IMR-90 (cell line): Measurements from ENCODE around the gene WSB2. TPM values are rescaled to one million over a fixed set of nuclear protein-coding genes. Genes with fewer than 3 reads are reported as not detected.
"Not testable (repeated sequence)": the region's sequence is repeated elsewhere in the genome, so short reads cannot be mapped to it uniquely, and the experiment has no call there.

Experiments used
- ATAC-seq: fragments of 200-7000 bp; cut with Tn5 transposase; 2 replicates; pipeline ENCODE4 v1.9.1; 2020; ENCODE audit warnings: low read depth, mild to moderate bottlenecking, moderate library complexity
- BruUV-seq: library from RNA; stranded (reverse); fragments of 400-500 nt; replicated peaks from 2 replicates; lab custom pipeline; 2021; lab: Mats Ljungman, UMichigan
- CTCF ChIA-PET: fragments of 300-600 bp; formaldehyde crosslinking; extraction: SDS; loops from one replicate; lab custom pipeline; 2021; ENCODE audit warnings: antibody characterized with exemption; lab: Yijun Ruan, JAX
- POLR2A ChIA-PET: fragments of 300-600 bp; sonication (Branson Sonifier 250); formaldehyde crosslinking; loops from one replicate; lab custom pipeline; 2022; ENCODE audit warnings: antibody characterized with exemption; ENCODE audit not compliant: unreplicated experiment; lab: Charles Lee
- DNase-seq: peaks from one replicate; pipeline ENCODE4 v3.0.0; 2013
- H2AFZ ChIP-seq: replicated peaks from 2 replicates; pipeline ENCODE3; 2013; ENCODE audit warnings: low read length, mild to moderate bottlenecking; ENCODE audit not compliant: poor library complexity
- H2AK5ac ChIP-seq: 2 replicates; pipeline ENCODE4 v1.6.1; 2013; ENCODE audit warnings: low read depth, low read length, inconsistent platforms
- H2AK9ac ChIP-seq: replicated peaks from 2 replicates; pipeline ENCODE3; 2013; ENCODE audit warnings: mild to moderate bottlenecking, low read depth, low read length, moderate library complexity; ENCODE audit not compliant: poor library complexity
- H2BK120ac ChIP-seq: 2 replicates; pipeline ENCODE4 v1.6.1; 2013; ENCODE audit warnings: low read depth, low read length, inconsistent platforms
- H2BK15ac ChIP-seq: 3 replicates; pipeline ENCODE4 v1.6.1; 2013; ENCODE audit warnings: low read depth, low read length, inconsistent platforms
- H2BK20ac ChIP-seq: 2 replicates; pipeline ENCODE4 v1.6.1; 2013; ENCODE audit warnings: low read depth, mild to moderate bottlenecking, inconsistent platforms, low read length, moderate library complexity
- H2BK5ac ChIP-seq: 2 replicates; pipeline ENCODE4 v1.6.1; 2013; ENCODE audit warnings: mild to moderate bottlenecking, low read depth, low read length, inconsistent platforms; ENCODE audit not compliant: poor library complexity, severe bottlenecking
- H3K14ac ChIP-seq: replicated peaks from 2 replicates; pipeline ENCODE4 v1.6.1; 2013; ENCODE audit warnings: low read depth, low read length, inconsistent platforms
- H3K18ac ChIP-seq: 2 replicates; pipeline ENCODE4 v1.6.1; 2013; ENCODE audit warnings: low read depth, low read length, control low read depth
- H3K23ac ChIP-seq: 2 replicates; pipeline ENCODE4 v1.6.1; 2013; ENCODE audit warnings: low read depth, low read length, inconsistent platforms
- H3K27ac ChIP-seq: 2 replicates; pipeline ENCODE4 v1.5.1; 2013; ENCODE audit warnings: mild to moderate bottlenecking, control low read depth, low read length; ENCODE audit not compliant: insufficient read depth
- H3K27me3 ChIP-seq: 2 replicates; pipeline ENCODE4 v1.6.1; 2013; ENCODE audit warnings: low read length; ENCODE audit not compliant: control insufficient read depth, insufficient read depth
- H3K36me3 ChIP-seq: 2 replicates; pipeline ENCODE4 v1.6.1; 2013; ENCODE audit warnings: low read length, mixed read lengths; ENCODE audit not compliant: control insufficient read depth, insufficient read depth
- H3K4ac ChIP-seq: 2 replicates; pipeline ENCODE4 v1.6.1; 2013; ENCODE audit warnings: low read depth, low read length, inconsistent platforms
- H3K4me1 ChIP-seq: 2 replicates; pipeline ENCODE4 v1.6.1; 2013; ENCODE audit warnings: low read length, mixed read lengths; ENCODE audit not compliant: control insufficient read depth, insufficient read depth
- H3K4me2 ChIP-seq: 2 replicates; pipeline ENCODE4 v1.6.1; 2013; ENCODE audit warnings: low read depth, mild to moderate bottlenecking, control low read depth, low read length, moderate library complexity
- H3K4me3 ChIP-seq: 2 replicates; pipeline ENCODE4 v1.5.1; 2013; ENCODE audit warnings: low read depth, mild to moderate bottlenecking, control low read depth, low read length, moderate library complexity; ENCODE audit not compliant: insufficient read depth
- H3K56ac ChIP-seq: 2 replicates; pipeline ENCODE4 v1.6.1; 2013; ENCODE audit warnings: low read length, inconsistent platforms; ENCODE audit not compliant: insufficient read depth; ENCODE audit errors: extremely low read depth
- H3K79me1 ChIP-seq, 2 experiments: 2 replicates each; pipeline ENCODE4 v1.6.1; 2013; ENCODE audit warnings: low read length in 2 of 2, inconsistent platforms in 1 of 2, low read depth in 1 of 2
- H3K9ac ChIP-seq: 2 replicates; pipeline ENCODE4 v1.6.1; 2013; ENCODE audit warnings: low read depth, low read length, control low read depth
- H3K9me1 ChIP-seq: 2 replicates; pipeline ENCODE4 v1.6.1; 2013; ENCODE audit warnings: low read length, inconsistent platforms; ENCODE audit not compliant: insufficient read depth
- H3K9me3 ChIP-seq: 2 replicates; pipeline ENCODE4 v1.6.1; 2013; ENCODE audit warnings: low read length; ENCODE audit not compliant: control insufficient read depth, insufficient read depth
- H4K20me1 ChIP-seq: 2 replicates; pipeline ENCODE4 v1.6.1; 2013; ENCODE audit warnings: low read length, inconsistent platforms; ENCODE audit not compliant: insufficient read depth
- H4K5ac ChIP-seq: 2 replicates; pipeline ENCODE4 v1.6.1; 2013; ENCODE audit warnings: mild to moderate bottlenecking, low read depth, low read length, control low read depth
- H4K8ac ChIP-seq, 2 experiments: 2 replicates each; pipeline ENCODE4 v1.6.1; 2013; ENCODE audit warnings: low read depth in 2 of 2, low read length in 2 of 2, control low read depth in 1 of 2, inconsistent platforms in 1 of 2
- H4K91ac ChIP-seq: 2 replicates; pipeline ENCODE4 v1.6.1; 2013; ENCODE audit warnings: low read depth, low read length, inconsistent platforms; ENCODE audit not compliant: insufficient read depth
- NFE2L2 ChIP-seq: fragments of 150-350 bp; IDR thresholded peaks from 2 replicates; pipeline ENCODE4 v1.6.1; 2016; ENCODE audit warnings: low read depth, mild to moderate bottlenecking, low read length
- WGBS, 2 experiments: methylation state at CpG; one replicate each; pipeline versions ENCODE4 v1.1.5 to v1.1.7; 2013; ENCODE audit warnings: missing lambda C conversion rate in 2 of 2; ENCODE audit not compliant: insufficient read length in 1 of 2; ENCODE audit errors: extremely low coverage in 2 of 2; 5-methylcytosine and 5-hydroxymethylcytosine counted together
- dilution Hi-C: fragments of 300-500 bp; cut with HindIII; formaldehyde crosslinking; loops from one replicate; pipeline ENCODE4 v1.14.3; 2018; ENCODE audit warnings: low sequenced_read_pairs; ENCODE audit not compliant: unreplicated experiment
- in situ Hi-C: fragments of 300-500 bp; cut with MboI; formaldehyde crosslinking; loops from 3 replicates; pipeline ENCODE4 v1.14.3; 2019; ENCODE audit warnings: low sequenced_read_pairs, inconsistent platforms, mixed read lengths
- intact Hi-C: fragments of 100-400 bp; cut with micrococcal nuclease; formaldehyde crosslinking; loops from 2 replicates; pipeline ENCODE4 v1.10.0; 2022
- polyA plus RNA-seq, 3 experiments: library from polyadenylated mRNA; depleted of rRNA; stranded (reverse); fragments of >200 nt; gene quantifications; 2 replicates each; pipeline ENCODE4 v1.2.3, GENCODE V29; 2012; ENCODE audit warnings: low replicate concordance in 1 of 3
- total RNA-seq: library from RNA; depleted of rRNA; stranded (reverse); fragments of >200 nt; gene quantifications from 2 replicates; pipeline ENCODE4 v1.2.3, GENCODE V29; 2012

Gene WSB2
- total and polyA plus RNA-seq, 2 of the 4 experiments (the other 2 are of a cell fraction), result 92.8 to 180 TPM

DNA sequence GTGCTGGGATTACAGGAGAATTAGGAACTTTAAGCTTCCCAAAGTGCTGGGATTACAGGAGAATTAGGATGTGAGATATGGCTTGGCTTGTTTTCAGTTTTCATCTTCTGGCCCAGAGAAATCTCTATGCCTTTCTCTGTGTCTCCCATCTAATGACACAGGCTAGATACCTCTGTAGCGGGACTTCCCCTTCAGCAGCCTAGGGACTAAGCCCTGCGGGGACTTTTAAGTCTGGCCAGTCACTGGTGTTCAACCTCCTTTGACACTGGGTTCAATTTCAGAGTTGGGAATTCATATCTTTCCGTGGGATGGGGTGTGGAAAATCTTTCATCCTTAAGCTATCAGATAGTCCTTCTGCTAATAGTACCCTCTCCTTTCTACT is 38.3 kb downstream of the WSB2 start:
- peaks cover 24% of the 10 kb centered on the region for H3K36me3 ChIP-seq
- no peak overlapping the region for H2BK5ac ChIP-seq
- CTCF ChIA-PET, result no interaction called here
- H3K9ac ChIP-seq, result no peak overlapping the region
- H4K91ac ChIP-seq, result no peak overlapping the region
- H2AK9ac ChIP-seq, result no peak overlapping the region
- no peak for DNase-seq
- in situ Hi-C loops, result no loop called here
- WGBS, 2 experiments, result no CpG with 5 or more reads among the region's 3 CpGs
- ATAC-seq, result no peak
- H3K4me1 ChIP-seq, result no peaks in the 10 kb centered on the region
- no peak overlapping the region for H3K4me2 ChIP-seq
- POLR2A ChIA-PET, result interaction anchor here (0.5 kb wide), 1 partner anchor 11 kb away, joined by 3 read pairs; no protein-coding TSS in a partner anchor
- H4K5ac ChIP-seq, result no peak overlapping the region
- no TSS peak for BruUV-seq
- H2BK120ac ChIP-seq, result no peak overlapping the region
- no peak overlapping the region for H3K56ac ChIP-seq
- H3K79me1 ChIP-seq, result peaks cover 0 to 2% of the 10 kb centered on the region in 2 experiments; a peak in 2 of 4 replicates
- H2AFZ ChIP-seq, result no peak overlapping the region
- no peak overlapping the region for H3K4me3 ChIP-seq
- H4K8ac ChIP-seq, result no peak overlapping the region
- H4K20me1 ChIP-seq, result no peaks in the 10 kb centered on the region
- H3K27me3 ChIP-seq, result no peaks in the 10 kb centered on the region
- no peak overlapping the region for H3K14ac ChIP-seq
- dilution Hi-C loops, result no loop called here
- H3K9me1 ChIP-seq, result no peaks in the 10 kb centered on the region
- H3K27ac ChIP-seq, result no peak overlapping the region
- H3K9me3 ChIP-seq, result no peaks in the 10 kb centered on the region
- no peak overlapping the region for H3K4ac ChIP-seq
- no peak overlapping the region for H3K23ac ChIP-seq
- no peak overlapping the region for H2BK15ac ChIP-seq
- H3K18ac ChIP-seq, result no peak overlapping the region
- no peak for TF ChIP-seq NFE2L2
- intact Hi-C loops, result no loop called here
- no peak overlapping the region for H2AK5ac ChIP-seq
- no peak overlapping the region for H2BK20ac ChIP-seq

DNA sequence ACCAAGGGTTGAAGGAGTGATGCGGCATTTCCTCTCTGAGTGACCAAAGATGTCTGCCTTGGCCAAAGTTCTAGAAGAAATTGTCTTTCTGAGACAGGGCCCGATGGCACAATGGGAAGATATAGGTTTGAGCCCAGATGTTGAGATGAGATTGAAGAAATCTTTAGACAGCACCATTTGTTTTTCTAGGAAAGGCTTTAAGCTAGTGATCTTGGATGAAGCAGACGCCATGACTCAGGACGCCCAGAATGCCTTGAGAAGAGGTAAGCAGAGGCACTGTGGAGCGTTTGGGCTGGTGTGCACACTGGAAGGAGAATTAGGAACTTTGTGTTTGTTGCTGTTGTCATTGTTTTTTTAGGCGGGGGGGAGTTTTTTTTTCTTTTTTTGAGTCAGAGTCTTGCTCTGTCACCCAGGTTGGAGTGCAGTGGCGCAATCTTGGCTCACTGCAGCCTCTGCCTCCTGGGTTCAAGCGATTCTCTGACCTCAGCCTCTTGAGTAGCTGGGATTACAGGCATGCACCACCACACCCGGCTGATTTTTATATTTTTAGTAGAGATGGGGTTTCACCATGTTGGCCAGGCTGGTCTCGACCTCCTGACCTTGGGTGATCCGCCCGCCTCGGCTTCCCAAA is 38.8 kb downstream of the WSB2 start:
- H4K20me1 ChIP-seq, H2BK15ac ChIP-seq, CTCF ChIA-PET, H2AFZ ChIP-seq, H4K5ac ChIP-seq, H3K4me1 ChIP-seq, ATAC-seq, H2BK20ac ChIP-seq, H3K4me3 ChIP-seq, H3K18ac ChIP-seq, H3K4ac ChIP-seq, intact Hi-C loops, BruUV-seq, H3K9ac ChIP-seq, H3K56ac ChIP-seq, H3K9me1 ChIP-seq, H4K91ac ChIP-seq, H3K4me2 ChIP-seq, H2BK120ac ChIP-seq, H3K79me1 ChIP-seq, DNase-seq, POLR2A ChIA-PET, in situ Hi-C loops, H4K8ac ChIP-seq, H3K9me3 ChIP-seq, H2AK9ac ChIP-seq, H2BK5ac ChIP-seq, H2AK5ac ChIP-seq, dilution Hi-C loops, H3K27me3 ChIP-seq, H3K27ac ChIP-seq, H3K14ac ChIP-seq, H3K23ac ChIP-seq: not testable (repeated sequence)
- peaks cover 24% of the 10 kb centered on the region for H3K36me3 ChIP-seq
- WGBS, 2 experiments, result no CpG with 5 or more reads among the region's 13 CpGs
